ENCODE measurements around the gene ZNF316.

Gene ZNF316

DNA sequence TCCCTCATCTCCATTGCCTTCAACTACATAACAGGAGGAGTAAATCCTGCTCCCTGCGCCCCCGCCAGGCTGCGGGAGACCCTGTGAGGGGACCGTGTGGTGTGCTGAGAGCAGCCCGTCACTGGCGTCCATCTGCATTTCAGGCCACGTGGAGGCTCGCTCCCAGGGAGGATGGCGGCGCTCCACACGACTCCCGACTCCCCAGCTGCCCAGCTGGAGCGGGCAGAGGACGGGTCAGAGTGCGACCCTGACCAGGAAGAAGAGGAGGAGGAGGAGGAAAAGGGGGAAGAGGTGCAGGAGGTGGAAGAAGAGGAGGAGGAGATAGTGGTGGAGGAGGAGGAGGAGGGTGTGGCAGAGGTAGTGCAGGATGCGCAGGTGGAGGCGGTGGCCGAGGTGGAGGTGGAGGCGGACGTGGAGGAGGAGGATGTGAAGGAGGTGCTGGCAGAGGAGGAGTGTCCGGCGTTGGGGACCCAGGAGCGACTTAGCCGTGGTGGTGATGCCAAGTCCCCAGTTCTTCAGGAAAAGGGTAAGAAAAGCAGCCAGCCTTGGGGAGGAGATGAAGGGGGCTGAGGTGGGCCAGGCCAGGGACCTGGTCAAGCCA lies 5.2 kb downstream of the ZNF316 start:
- H4K5ac ChIP-seq (ENCODE audit: low read length) = no peak overlapping the region
- no peak overlapping the region for H3K56ac ChIP-seq (ENCODE audit: low read length)
- H3K4me2 ChIP-seq (ENCODE audit: low read length) = no peak overlapping the region
- H3K36me3 ChIP-seq (ENCODE audit: control insufficient read depth, insufficient read depth, low read length) = no peaks in the 10 kb centered on the region
- no CpG with 5 or more reads among the region's 24 CpGs for WGBS (ENCODE audit: extremely low coverage, insufficient coverage, low lambda C conversion rate)
- H2BK5ac ChIP-seq (ENCODE audit: low read length) = no peak overlapping the region
- H3K4me3 ChIP-seq (ENCODE audit: low read length) = no peak overlapping the region
- H2BK15ac ChIP-seq (replicated peaks; ENCODE audit: low read depth) = no peak overlapping the region
- H3K4ac ChIP-seq (ENCODE audit: low read depth, low read length) = no peak overlapping the region
- H3K18ac ChIP-seq (ENCODE audit: low read length) = no peak overlapping the region
- no peak overlapping the region for H2BK120ac ChIP-seq (ENCODE audit: low read depth, low read length)
- no peaks in the 10 kb centered on the region for H3K4me1 ChIP-seq (ENCODE audit: control insufficient read depth, low read depth, low read length)
- no peak for DNase-seq
- no peak overlapping the region for H3K27ac ChIP-seq (ENCODE audit: low read depth, low read length)
- H3K27me3 ChIP-seq (ENCODE audit: insufficient read depth, low read length, poor library complexity) = no peaks in the 10 kb centered on the region
- H3K9ac ChIP-seq (ENCODE audit: low read length) = no peak overlapping the region
- H3K79me1 ChIP-seq (ENCODE audit: low read length) = peaks cover 4% of the 10 kb centered on the region
- H4K8ac ChIP-seq (ENCODE audit: low read depth, low read length) = no peak overlapping the region
- no peak overlapping the region for H3K23ac ChIP-seq (ENCODE audit: low read length)
- H3K79me2 ChIP-seq (ENCODE audit: control insufficient read depth, insufficient read depth, low read length) = no peaks in the 10 kb centered on the region
- H2AK5ac ChIP-seq (ENCODE audit: low read length) = no peak overlapping the region

DNA sequence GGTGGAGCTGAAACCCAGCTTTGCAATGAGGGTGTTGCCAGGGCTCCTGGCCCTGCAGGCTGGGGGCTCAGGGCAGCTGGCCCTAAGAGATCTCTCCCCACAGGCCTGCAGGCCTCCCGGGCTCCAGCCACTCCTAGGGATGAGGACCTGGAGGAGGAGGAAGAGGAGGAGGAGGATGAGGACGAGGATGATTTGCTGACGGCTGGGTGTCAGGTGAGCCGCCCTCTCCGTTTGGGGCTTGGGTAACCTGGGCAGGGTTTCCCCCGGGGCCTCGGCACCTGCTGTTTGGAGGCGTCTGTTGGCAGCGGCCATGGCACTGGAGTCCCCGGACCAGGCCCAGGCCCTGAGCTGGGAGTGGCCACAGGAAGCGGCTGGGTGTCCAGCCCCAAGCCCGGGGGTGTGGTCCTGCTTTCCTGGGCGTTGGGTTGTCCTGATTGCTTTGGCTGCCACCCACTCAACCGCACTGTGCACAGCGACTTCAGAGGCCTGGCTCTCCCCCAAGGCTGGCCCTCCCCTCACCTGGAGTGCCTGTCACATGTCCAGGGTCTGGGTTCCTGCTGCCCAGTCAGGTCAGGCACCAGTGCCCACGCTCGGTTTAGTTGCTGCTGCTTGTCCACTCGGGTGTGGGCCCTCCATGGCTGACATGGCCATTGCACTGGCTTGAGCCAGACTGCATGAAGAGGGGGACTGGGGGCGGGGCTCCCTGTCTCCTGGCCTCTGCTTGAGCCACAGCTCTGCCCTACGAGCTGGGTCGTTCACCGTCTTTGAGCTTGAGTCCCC lies 5.9 kb downstream of the ZNF316 start:
- H2BK120ac ChIP-seq (ENCODE audit: low read depth, low read length) = no peak overlapping the region
- H3K4ac ChIP-seq (ENCODE audit: low read depth, low read length) = no peak overlapping the region
- peaks cover 4% of the 10 kb centered on the region for H3K79me1 ChIP-seq (ENCODE audit: low read length)
- WGBS (ENCODE audit: extremely low coverage, insufficient coverage, low lambda C conversion rate) = no CpG with 5 or more reads among the region's 22 CpGs
- no peaks in the 10 kb centered on the region for H3K79me2 ChIP-seq (ENCODE audit: control insufficient read depth, insufficient read depth, low read length)
- DNase-seq = no peak
- no peaks in the 10 kb centered on the region for H3K27me3 ChIP-seq (ENCODE audit: insufficient read depth, low read length, poor library complexity)
- H3K56ac ChIP-seq (ENCODE audit: low read length) = no peak overlapping the region
- no peak overlapping the region for H3K9ac ChIP-seq (ENCODE audit: low read length)
- no peak overlapping the region for H3K4me3 ChIP-seq (ENCODE audit: low read length)
- no peak overlapping the region for H3K23ac ChIP-seq (ENCODE audit: low read length)
- no peak overlapping the region for H3K27ac ChIP-seq (ENCODE audit: low read depth, low read length)
- no peak overlapping the region for H4K5ac ChIP-seq (ENCODE audit: low read length)
- no peak overlapping the region for H3K4me2 ChIP-seq (ENCODE audit: low read length)
- no peak overlapping the region for H3K18ac ChIP-seq (ENCODE audit: low read length)
- H2BK15ac ChIP-seq (replicated peaks; ENCODE audit: low read depth) = no peak overlapping the region
- H4K8ac ChIP-seq (ENCODE audit: low read depth, low read length) = no peak overlapping the region
- H2AK5ac ChIP-seq (ENCODE audit: low read length) = no peak overlapping the region
- no peaks in the 10 kb centered on the region for H3K4me1 ChIP-seq (ENCODE audit: control insufficient read depth, low read depth, low read length)
- no peaks in the 10 kb centered on the region for H3K36me3 ChIP-seq (ENCODE audit: control insufficient read depth, insufficient read depth, low read length)
- no peak overlapping the region for H2BK5ac ChIP-seq (ENCODE audit: low read length)

DNA sequence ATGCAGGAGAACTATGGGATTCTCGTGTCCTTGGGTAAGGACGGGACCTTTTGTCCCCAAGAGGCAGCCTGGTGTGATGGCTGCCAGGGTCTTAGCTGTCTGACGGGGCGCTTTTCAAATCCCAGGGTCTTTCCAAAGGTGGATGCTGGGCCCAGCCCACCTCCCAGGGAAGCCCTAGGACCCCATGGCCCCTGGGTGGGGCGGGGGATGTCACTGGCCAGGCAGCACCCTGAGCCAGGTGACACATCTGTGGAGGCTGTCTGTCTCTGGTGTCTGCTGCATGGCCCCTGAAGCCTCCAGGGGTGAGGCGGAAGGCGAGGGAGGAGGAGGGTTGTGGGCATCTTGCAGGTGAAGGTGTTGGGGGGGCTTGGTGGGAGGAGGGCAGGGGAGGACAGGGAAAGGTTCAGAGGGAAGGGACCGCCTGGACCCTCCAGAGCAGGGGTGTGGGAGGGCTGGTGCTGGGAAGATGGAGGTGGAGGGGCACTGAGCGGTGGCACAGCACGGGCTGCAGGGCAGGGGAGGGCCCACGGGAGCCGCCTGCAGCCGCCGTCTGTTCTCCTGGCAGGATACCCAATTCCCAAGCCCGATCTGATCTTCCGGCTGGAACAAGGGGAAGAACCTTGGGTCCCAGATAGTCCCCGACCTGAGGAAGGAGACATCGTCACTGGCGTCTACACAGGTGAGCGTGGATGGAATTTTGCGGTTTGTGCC lies 7.0 kb downstream of the ZNF316 start:
- no peak overlapping the region for H3K56ac ChIP-seq (ENCODE audit: low read length)
- DNase-seq = no peak
- no peaks in the 10 kb centered on the region for H3K4me1 ChIP-seq (ENCODE audit: control insufficient read depth, low read depth, low read length)
- H3K27me3 ChIP-seq (ENCODE audit: insufficient read depth, low read length, poor library complexity) = no peaks in the 10 kb centered on the region
- no peak overlapping the region for H3K9ac ChIP-seq (ENCODE audit: low read length)
- H3K23ac ChIP-seq (ENCODE audit: low read length) = no peak overlapping the region
- no peak overlapping the region for H3K4me3 ChIP-seq (ENCODE audit: low read length)
- H3K79me2 ChIP-seq (ENCODE audit: control insufficient read depth, insufficient read depth, low read length) = no peaks in the 10 kb centered on the region
- H3K79me1 ChIP-seq (ENCODE audit: low read length) = peaks cover 4% of the 10 kb centered on the region
- no peak overlapping the region for H2BK15ac ChIP-seq (replicated peaks; ENCODE audit: low read depth)
- WGBS (ENCODE audit: extremely low coverage, insufficient coverage, low lambda C conversion rate) = no CpG with 5 or more reads among the region's 21 CpGs
- H3K27ac ChIP-seq (ENCODE audit: low read depth, low read length) = no peak overlapping the region
- H4K8ac ChIP-seq (ENCODE audit: low read depth, low read length) = no peak overlapping the region
- H2BK120ac ChIP-seq (ENCODE audit: low read depth, low read length) = no peak overlapping the region
- no peak overlapping the region for H2BK5ac ChIP-seq (ENCODE audit: low read length)
- no peak overlapping the region for H3K4ac ChIP-seq (ENCODE audit: low read depth, low read length)
- no peak overlapping the region for H3K18ac ChIP-seq (ENCODE audit: low read length)
- H3K4me2 ChIP-seq (ENCODE audit: low read length) = no peak overlapping the region
- no peak overlapping the region for H4K5ac ChIP-seq (ENCODE audit: low read length)
- H2AK5ac ChIP-seq (ENCODE audit: low read length) = no peak overlapping the region
- H3K36me3 ChIP-seq (ENCODE audit: control insufficient read depth, insufficient read depth, low read length) = no peaks in the 10 kb centered on the region

- Histone ChIP-seq H4K8ac (ENCODE audit: low read depth, low read length) (no peak overlapping the region), H2BK15ac (replicated peaks; ENCODE audit: low read depth) (no peak overlapping the region), H2BK120ac (ENCODE audit: low read depth, low read length) (no peak overlapping the region), H3K4me3 (ENCODE audit: low read length) (no peak overlapping the region), H3K4me1 (ENCODE audit: control insufficient read depth, low read depth, low read length) (no peaks in the 10 kb centered on the region), H3K18ac (ENCODE audit: low read length) (no peak overlapping the region), H3K27ac (ENCODE audit: low read depth, low read length) (no peak overlapping the region), H3K56ac (ENCODE audit: low read length) (no peak overlapping the region), H3K36me3 (ENCODE audit: control insufficient read depth, insufficient read depth, low read length) (no peaks in the 10 kb centered on the region), H4K5ac (ENCODE audit: low read length) (no peak overlapping the region), H2AK5ac (ENCODE audit: low read length) (no peak overlapping the region), H3K9ac (ENCODE audit: low read length) (no peak overlapping the region), H3K79me2 (ENCODE audit: control insufficient read depth, insufficient read depth, low read length) (no peaks in the 10 kb centered on the region), H3K79me1 (ENCODE audit: low read length) (peaks cover 2% of the 10 kb centered on the region), H3K4ac (ENCODE audit: low read depth, low read length) (no peak overlapping the region), H3K4me2 (ENCODE audit: low read length) (no peak overlapping the region), H2BK5ac (ENCODE audit: low read length) (no peak overlapping the region), H3K27me3 (ENCODE audit: insufficient read depth, low read length, poor library complexity) (no peaks in the 10 kb centered on the region), H3K23ac (ENCODE audit: low read length) (no peak overlapping the region)
- no peak for DNase-seq
- no CpG with 5 or more reads among the region's 10 CpGs for WGBS (ENCODE audit: extremely low coverage, insufficient coverage, low lambda C conversion rate)
Observed at GRCh38 chr7:6644728-6645127, 7.6 kb downstream of the ZNF316 start.

DNA sequence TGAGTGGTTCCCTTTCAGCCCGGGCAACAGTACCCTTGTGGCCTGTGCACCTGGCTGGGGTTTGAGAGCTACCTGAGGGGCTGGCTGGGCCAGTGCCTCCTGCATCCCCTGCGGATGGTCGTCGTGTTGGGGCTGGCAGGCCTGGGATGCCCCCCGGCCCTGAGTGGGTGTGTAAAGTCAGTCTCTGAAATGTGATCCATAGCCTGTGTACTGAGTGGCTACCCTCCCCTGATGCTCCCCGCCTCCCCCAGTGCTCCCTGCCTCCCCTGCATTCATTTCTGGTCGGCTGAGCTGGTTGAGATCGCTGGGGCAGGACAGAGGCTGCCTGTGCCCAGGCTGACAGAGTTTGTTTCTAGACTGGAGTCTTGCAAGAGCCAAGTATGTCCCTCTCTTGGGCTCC lies 9.3 kb downstream of the ZNF316 start:
- no CpG with 5 or more reads among the region's 8 CpGs for WGBS (ENCODE audit: extremely low coverage, insufficient coverage, low lambda C conversion rate)
- H3K56ac ChIP-seq (ENCODE audit: low read length) = no peak overlapping the region
- H4K8ac ChIP-seq (ENCODE audit: low read depth, low read length) = no peak overlapping the region
- H4K5ac ChIP-seq (ENCODE audit: low read length) = no peak overlapping the region
- peaks cover 2% of the 10 kb centered on the region for H3K79me1 ChIP-seq (ENCODE audit: low read length)
- H3K36me3 ChIP-seq (ENCODE audit: control insufficient read depth, insufficient read depth, low read length) = no peaks in the 10 kb centered on the region
- H3K79me2 ChIP-seq (ENCODE audit: control insufficient read depth, insufficient read depth, low read length) = no peaks in the 10 kb centered on the region
- no peaks in the 10 kb centered on the region for H3K4me1 ChIP-seq (ENCODE audit: control insufficient read depth, low read depth, low read length)
- no peak overlapping the region for H3K4me2 ChIP-seq (ENCODE audit: low read length)
- no peak overlapping the region for H2AK5ac ChIP-seq (ENCODE audit: low read length)
- no peak overlapping the region for H3K9ac ChIP-seq (ENCODE audit: low read length)
- H3K18ac ChIP-seq (ENCODE audit: low read length) = no peak overlapping the region
- H3K23ac ChIP-seq (ENCODE audit: low read length) = no peak overlapping the region
- DNase-seq = no peak
- no peak overlapping the region for H3K4ac ChIP-seq (ENCODE audit: low read depth, low read length)
- H3K4me3 ChIP-seq (ENCODE audit: low read length) = no peak overlapping the region
- H3K27me3 ChIP-seq (ENCODE audit: insufficient read depth, low read length, poor library complexity) = no peaks in the 10 kb centered on the region
- H2BK15ac ChIP-seq (replicated peaks; ENCODE audit: low read depth) = no peak overlapping the region
- no peak overlapping the region for H3K27ac ChIP-seq (ENCODE audit: low read depth, low read length)
- H2BK120ac ChIP-seq (ENCODE audit: low read depth, low read length) = no peak overlapping the region
- H2BK5ac ChIP-seq (ENCODE audit: low read length) = no peak overlapping the region
